ENCODE measurements around the gene CTDSP1. TPM values are rescaled to one million over a fixed set of nuclear protein-coding genes. Genes with fewer than 3 reads are reported as not detected.

Gene CTDSP1
- polyA plus RNA-seq, 4 donors, result 94.3 to 181 (median 127) TPM

DNA sequence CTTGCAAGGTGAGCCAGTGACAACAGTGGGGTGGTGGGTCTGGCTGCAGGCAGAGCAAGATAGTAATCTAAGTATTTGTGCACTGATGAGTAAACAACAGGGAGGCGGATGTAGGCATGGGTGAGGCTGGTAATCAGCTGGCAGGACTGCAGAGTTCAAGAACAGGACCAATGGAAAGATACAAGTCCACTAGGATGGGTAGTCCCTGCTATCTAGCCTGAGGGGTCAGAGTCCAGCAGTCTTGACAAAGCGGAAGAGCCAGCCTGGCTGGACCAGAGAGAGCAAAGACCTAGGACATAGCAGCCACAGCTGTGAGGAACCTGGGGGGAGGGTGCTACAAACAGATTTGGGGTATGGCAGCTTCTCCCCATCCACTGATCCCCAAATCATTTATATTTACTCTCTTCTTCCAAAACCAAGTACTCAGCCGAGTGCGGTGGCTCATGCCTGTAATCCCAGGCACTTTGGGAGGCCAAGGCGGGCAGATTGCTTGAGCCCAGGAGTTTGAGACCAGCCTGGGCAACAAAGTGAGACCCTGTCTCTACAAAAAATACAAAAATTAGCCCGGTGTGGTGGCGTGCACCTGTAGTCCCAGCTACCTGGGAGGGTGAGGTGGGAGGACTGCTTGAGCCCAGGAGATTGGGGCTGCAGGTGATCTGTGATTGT, 45.2 kb downstream of the CTDSP1 start:
- H3K27ac ChIP-seq (ENCODE audit: low read depth in 1 of 3, low read length in 2 of 3), result peak overlapping the region; percentile 34 to 66 (median 59)
- H3K4me1 ChIP-seq (ENCODE audit: control insufficient read depth in 3 of 3, insufficient read depth in 2 of 3, low read depth in 1 of 3, low read length in 2 of 3), result peaks cover 0 to 34% (median 4%) of the 10 kb centered on the region in 3 donors
- DNase-seq, result peak; percentile 88 to 99
- FAIRE-seq, result no peak
- 68 to 90% (median 77%) methylated on average over 7 of the region's 7 CpGs for WGBS, 3 donors
- H3K4me3 ChIP-seq (ENCODE audit: low read depth in 1 of 3, low read length in 3 of 3), result no peak overlapping the region
- H3K9me3 ChIP-seq (ENCODE audit: control insufficient read depth in 2 of 2, insufficient read depth in 1 of 2, low read depth in 1 of 2, low read length in 1 of 2), result no peaks in the 10 kb centered on the region
- H3K27me3 ChIP-seq (ENCODE audit: control insufficient read depth in 3 of 3, insufficient read depth in 3 of 3, low read length in 3 of 3), result no peaks in the 10 kb centered on the region
- peaks cover 3 to 85% (median 18%) of the 10 kb centered on the region in 3 donors for H3K36me3 ChIP-seq (ENCODE audit: control insufficient read depth in 3 of 3, insufficient read depth in 2 of 3, low read depth in 1 of 3, low read length in 3 of 3)

DNA sequence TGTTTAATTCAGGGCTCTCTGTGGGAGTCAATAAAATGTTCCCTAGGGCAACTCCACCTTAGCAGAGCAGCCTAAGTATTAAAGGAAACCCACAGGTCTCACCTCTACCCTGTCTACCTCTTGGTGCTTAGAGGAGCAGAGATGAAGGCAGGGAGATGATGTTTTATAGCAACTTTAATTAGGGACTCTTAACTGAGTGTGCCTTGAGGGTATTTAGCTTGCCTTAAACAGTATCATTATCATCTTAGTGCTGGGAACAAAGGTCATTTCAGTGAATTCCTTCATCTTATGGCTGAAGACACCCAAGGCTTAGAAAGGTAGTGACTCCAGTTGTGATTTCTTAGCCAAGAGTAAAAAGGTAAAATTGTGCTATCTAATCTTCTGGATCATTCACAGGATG, 45.9 kb downstream of the CTDSP1 start:
- peaks cover 3 to 79% (median 23%) of the 10 kb centered on the region in 3 donors for H3K36me3 ChIP-seq (ENCODE audit: control insufficient read depth in 3 of 3, insufficient read depth in 2 of 3, low read depth in 1 of 3, low read length in 3 of 3)
- peaks cover 0 to 30% (median 4%) of the 10 kb centered on the region in 3 donors for H3K4me1 ChIP-seq (ENCODE audit: control insufficient read depth in 3 of 3, insufficient read depth in 2 of 3, low read depth in 1 of 3, low read length in 2 of 3)
- peak overlapping the region; percentile 3 to 66 (median 56) for H3K27ac ChIP-seq (ENCODE audit: low read depth in 1 of 3, low read length in 2 of 3)
- peak in 1 of 2 donors; percentile 50 for DNase-seq
- no peak for FAIRE-seq
- H3K27me3 ChIP-seq (ENCODE audit: control insufficient read depth in 3 of 3, insufficient read depth in 3 of 3, low read length in 3 of 3), result no peaks in the 10 kb centered on the region
- no peaks in the 10 kb centered on the region for H3K9me3 ChIP-seq (ENCODE audit: control insufficient read depth in 2 of 2, insufficient read depth in 1 of 2, low read depth in 1 of 2, low read length in 1 of 2)
- no peak overlapping the region for H3K4me3 ChIP-seq (ENCODE audit: low read depth in 1 of 3, low read length in 3 of 3)

DNA sequence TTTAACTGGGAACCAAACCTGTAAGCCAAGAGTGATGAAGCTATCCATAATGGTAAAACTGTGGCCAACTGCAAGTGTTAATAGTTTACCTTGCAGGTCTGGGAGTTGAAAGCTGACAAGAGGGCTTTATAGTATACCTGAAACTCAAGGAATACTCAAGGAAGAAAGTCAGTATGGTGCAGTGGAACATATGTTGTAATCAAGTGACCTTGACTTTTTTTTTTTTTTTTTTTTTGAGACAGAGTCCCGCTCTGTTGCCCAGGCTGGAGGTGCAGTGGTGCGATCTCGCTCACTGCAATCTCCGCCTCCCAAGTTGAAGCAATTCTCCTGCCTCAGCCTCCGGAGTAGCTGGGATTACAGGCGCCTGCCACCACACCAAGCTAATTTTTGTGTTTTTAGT, 46.9 kb downstream of the CTDSP1 start:
- no peak for DNase-seq
- 93 to 97% (median 94%) methylated on average over 6 of the region's 6 CpGs for WGBS, 3 donors
- Histone ChIP-seq H3K4me3 (ENCODE audit: low read depth in 1 of 3, low read length in 3 of 3) (no peak overlapping the region), H3K4me1 (ENCODE audit: control insufficient read depth in 3 of 3, insufficient read depth in 2 of 3, low read depth in 1 of 3, low read length in 2 of 3) (peaks cover 0 to 29% (median 4%) of the 10 kb centered on the region in 3 donors), H3K36me3 (ENCODE audit: control insufficient read depth in 3 of 3, insufficient read depth in 2 of 3, low read depth in 1 of 3, low read length in 3 of 3) (peaks cover 3 to 70% (median 20%) of the 10 kb centered on the region in 3 donors), H3K27ac (ENCODE audit: low read depth in 1 of 3, low read length in 2 of 3) (peak overlapping the region in 1 of 3 donors; percentile 56), H3K27me3 (ENCODE audit: control insufficient read depth in 3 of 3, insufficient read depth in 3 of 3, low read length in 3 of 3) (no peaks in the 10 kb centered on the region), H3K9me3 (ENCODE audit: control insufficient read depth in 2 of 2, insufficient read depth in 1 of 2, low read depth in 1 of 2, low read length in 1 of 2) (no peaks in the 10 kb centered on the region)
- FAIRE-seq, result no peak

DNA sequence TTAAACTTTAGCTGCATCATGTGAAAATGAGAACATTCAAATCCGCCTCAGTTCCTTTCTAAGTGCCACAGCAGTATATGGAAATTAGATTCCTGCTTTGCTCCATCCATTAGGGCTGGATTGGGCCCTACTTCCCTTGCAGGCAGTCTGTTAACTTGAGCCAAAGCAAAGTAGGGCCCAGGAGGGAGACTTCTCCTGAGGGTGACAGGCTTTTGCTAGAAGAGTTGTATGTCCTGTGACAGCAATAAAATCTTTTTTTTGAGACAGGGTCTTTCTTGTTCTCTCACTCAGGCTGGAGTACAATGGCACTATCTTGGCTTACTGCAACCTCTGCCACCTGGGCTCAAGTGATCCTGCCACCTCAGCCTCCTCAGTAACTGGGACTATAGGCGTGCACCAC, 47.4 kb downstream of the CTDSP1 start:
- DNase-seq (no peak), FAIRE-seq (no peak)
- Histone ChIP-seq H3K27ac (ENCODE audit: low read depth in 1 of 3, low read length in 2 of 3) (peak overlapping the region in 1 of 3 donors; percentile 30), H3K4me1 (ENCODE audit: control insufficient read depth in 3 of 3, insufficient read depth in 2 of 3, low read depth in 1 of 3, low read length in 2 of 3) (peaks cover 0 to 29% (median 4%) of the 10 kb centered on the region in 3 donors), H3K9me3 (ENCODE audit: control insufficient read depth in 2 of 2, insufficient read depth in 1 of 2, low read depth in 1 of 2, low read length in 1 of 2) (no peaks in the 10 kb centered on the region), H3K4me3 (ENCODE audit: low read depth in 1 of 3, low read length in 3 of 3) (no peak overlapping the region), H3K27me3 (ENCODE audit: control insufficient read depth in 3 of 3, insufficient read depth in 3 of 3, low read length in 3 of 3) (no peaks in the 10 kb centered on the region), H3K36me3 (ENCODE audit: control insufficient read depth in 3 of 3, insufficient read depth in 2 of 3, low read depth in 1 of 3, low read length in 3 of 3) (peaks cover 3 to 65% (median 20%) of the 10 kb centered on the region in 3 donors)
- WGBS, 3 donors, result 93 to 97% (median 94%) methylated on average over 2 of the region's 2 CpGs

DNA sequence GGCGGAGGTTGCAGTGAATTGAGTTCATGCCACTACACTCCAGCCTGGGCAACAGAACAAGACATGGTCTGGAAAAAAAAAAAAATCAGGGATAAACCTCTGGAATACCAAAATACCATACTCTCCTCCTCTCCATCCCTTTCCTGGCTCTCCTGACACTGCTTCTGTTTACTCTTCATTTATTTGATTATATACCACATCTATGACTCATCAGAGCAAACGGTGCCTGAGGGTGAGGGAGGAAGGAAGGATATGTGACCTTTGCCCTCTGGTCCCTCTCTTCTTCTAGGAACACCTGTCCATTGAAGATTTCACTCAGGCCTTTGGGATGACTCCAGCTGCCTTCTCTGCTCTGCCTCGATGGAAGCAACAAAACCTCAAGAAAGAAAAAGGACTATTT, 49.3 kb downstream of the CTDSP1 start:
- DNase-seq (peak; percentile 61 to 88), FAIRE-seq (no peak)
- Histone ChIP-seq H3K27ac (ENCODE audit: low read depth in 1 of 3, low read length in 2 of 3) (no peak overlapping the region), H3K9me3 (ENCODE audit: control insufficient read depth in 2 of 2, insufficient read depth in 1 of 2, low read depth in 1 of 2, low read length in 1 of 2) (no peaks in the 10 kb centered on the region), H3K4me1 (ENCODE audit: control insufficient read depth in 3 of 3, insufficient read depth in 2 of 3, low read depth in 1 of 3, low read length in 2 of 3) (peaks cover 0 to 33% (median 4%) of the 10 kb centered on the region in 3 donors), H3K4me3 (ENCODE audit: low read depth in 1 of 3, low read length in 3 of 3) (no peak overlapping the region), H3K27me3 (ENCODE audit: control insufficient read depth in 3 of 3, insufficient read depth in 3 of 3, low read length in 3 of 3) (no peaks in the 10 kb centered on the region), H3K36me3 (ENCODE audit: control insufficient read depth in 3 of 3, insufficient read depth in 2 of 3, low read depth in 1 of 3, low read length in 3 of 3) (peaks cover 7 to 48% (median 20%) of the 10 kb centered on the region in 3 donors)
- WGBS, 3 donors, result 31 to 47% (median 40%) methylated on average over 3 of the region's 3 CpGs

DNA sequence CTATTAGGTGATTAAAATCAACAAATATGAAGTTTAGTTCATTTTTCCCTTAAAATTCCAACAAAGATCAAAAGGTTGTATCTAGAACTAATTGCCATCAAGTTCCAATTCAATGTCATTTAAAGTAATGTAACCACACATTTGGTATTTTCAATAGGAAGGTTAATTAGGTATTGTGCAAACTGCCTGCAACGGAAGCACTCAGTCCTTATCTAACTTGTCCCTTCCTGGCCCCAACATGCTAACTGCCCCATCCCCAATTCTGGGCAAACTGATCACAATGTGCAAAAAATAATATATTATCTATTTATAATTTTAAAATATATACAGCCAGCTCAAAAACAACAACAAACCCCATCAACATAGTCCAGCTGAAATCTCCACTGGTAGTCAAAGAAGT, 52.4 kb downstream of the CTDSP1 start:
- no peak for FAIRE-seq
- WGBS, 3 donors, result 50 to 74% (median 66%) methylated on average over 1 of the region's 1 CpG
- DNase-seq, result no peak
- Histone ChIP-seq H3K4me1 (ENCODE audit: control insufficient read depth in 3 of 3, insufficient read depth in 2 of 3, low read depth in 1 of 3, low read length in 2 of 3) (peaks cover 0 to 11% (median 0%) of the 10 kb centered on the region in 3 donors), H3K36me3 (ENCODE audit: control insufficient read depth in 3 of 3, insufficient read depth in 2 of 3, low read depth in 1 of 3, low read length in 3 of 3) (peaks cover 13 to 36% (median 23%) of the 10 kb centered on the region in 3 donors), H3K27ac (ENCODE audit: low read depth in 1 of 3, low read length in 2 of 3) (no peak overlapping the region), H3K4me3 (ENCODE audit: low read depth in 1 of 3, low read length in 3 of 3) (no peak overlapping the region), H3K9me3 (ENCODE audit: control insufficient read depth in 2 of 2, insufficient read depth in 1 of 2, low read depth in 1 of 2, low read length in 1 of 2) (no peaks in the 10 kb centered on the region), H3K27me3 (ENCODE audit: control insufficient read depth in 3 of 3, insufficient read depth in 3 of 3, low read length in 3 of 3) (no peaks in the 10 kb centered on the region)

Other genes starting within 250 kb of the CTDSP1 start
- gene CXCR1, start 232.9 kb upstream of the CTDSP1 start, polyA plus RNA-seq, result under 1 TPM in 2 of 4 donors, not detected in 2; 0.03 to 0.22 TPM
- gene ARPC2, start 182.7 kb upstream of the CTDSP1 start, polyA plus RNA-seq, result 100 to 1,000 TPM; 242 to 300 (median 270) TPM
- gene GPBAR1, start 138.9 kb upstream of the CTDSP1 start, polyA plus RNA-seq, result 1 to 10 TPM; 1.3 to 3.9 (median 1.6) TPM
- gene AAMP, start 129.7 kb upstream of the CTDSP1 start, polyA plus RNA-seq, result 100 to 1,000 TPM; 101 to 134 (median 118) TPM
- 100 to 1,000 TPM in 2 of 4 donors, 10 to 100 TPM in 2; 88.4 to 137 (median 104) TPM for gene PNKD, start 129.3 kb upstream of the CTDSP1 start, polyA plus RNA-seq
- gene TMBIM1, start 107.4 kb upstream of the CTDSP1 start, polyA plus RNA-seq, result 100 to 1,000 TPM; 112 to 328 (median 155) TPM
- under 1 TPM in 2 of 4 donors, not detected in 2; 0.09 to 0.18 TPM for gene CATIP, start 43.0 kb upstream of the CTDSP1 start, polyA plus RNA-seq
- gene SLC11A1, start 17.6 kb upstream of the CTDSP1 start, polyA plus RNA-seq, result 1 to 10 TPM in 2 of 4 donors, under 1 TPM in 2; 0.54 to 8.4 (median 2.0) TPM
- gene VIL1, start 19.3 kb downstream of the CTDSP1 start, polyA plus RNA-seq, result 100 to 1,000 TPM; 247 to 678 (median 313) TPM
- gene USP37, start 168.5 kb downstream of the CTDSP1 start, polyA plus RNA-seq, result 10 to 100 TPM in 1 of 4 donors, 1 to 10 TPM in 3; 2.0 to 10.5 (median 2.3) TPM
- gene CNOT9, start 169.0 kb downstream of the CTDSP1 start, polyA plus RNA-seq, result 10 to 100 TPM; 11.4 to 36.1 (median 17.6) TPM
- 1 to 10 TPM in 2 of 4 donors, under 1 TPM in 1, not detected in 1; 0.97 to 1.4 (median 1.0) TPM for gene PLCD4, start 208.0 kb downstream of the CTDSP1 start, polyA plus RNA-seq

Data from small intestine (tissue), 7 donors.